Osteocyte (in vitro differentiated cells): ENCODE data around the gene ARHGAP10. TPM values are rescaled to one million over a fixed set of nuclear protein-coding genes. Genes with fewer than 3 reads are reported as not detected.

Experiments
- DNase-seq: peaks from one replicate; pipeline ENCODE4 v3.0.0; 2021; ENCODE audit warnings: mixed read lengths; ENCODE audit not compliant: unreplicated experiment; ENCODE audit errors: extremely low spot score
- H3K27ac Mint-ChIP-seq: one replicate; pipeline ENCODE4 v1.8.0; 2021; ENCODE audit warnings: mild to moderate bottlenecking, mixed read lengths; ENCODE audit not compliant: unreplicated experiment
- H3K27me3 Mint-ChIP-seq: one replicate; pipeline ENCODE4 v1.8.0; 2021; ENCODE audit warnings: mixed read lengths; ENCODE audit not compliant: unreplicated experiment
- H3K36me3 Mint-ChIP-seq: one replicate; pipeline ENCODE4 v1.8.0; 2021; ENCODE audit warnings: mixed read lengths; ENCODE audit not compliant: unreplicated experiment
- H3K4me1 Mint-ChIP-seq: one replicate; pipeline ENCODE4 v1.8.0; 2021; ENCODE audit warnings: mixed read lengths; ENCODE audit not compliant: unreplicated experiment
- H3K4me3 Mint-ChIP-seq: one replicate; pipeline ENCODE4 v1.8.0; 2021; ENCODE audit warnings: mild to moderate bottlenecking, moderate library complexity, mixed read lengths; ENCODE audit not compliant: unreplicated experiment
- H3K9me3 Mint-ChIP-seq: one replicate; pipeline ENCODE4 v1.8.0; 2021; ENCODE audit warnings: mixed read lengths; ENCODE audit not compliant: unreplicated experiment
- CTCF ChIP-seq: fragments of 200-600 bp; sonication (generic); IDR thresholded peaks from 2 replicates; pipeline ENCODE4 v1.5.0; 2021; ENCODE audit warnings: antibody characterized with exemption, mild to moderate bottlenecking, moderate library complexity
- total RNA-seq: library from RNA; stranded (reverse); gene quantifications from 2 replicates; pipeline ENCODE4 v1.2.1, GENCODE V29; 2021

Gene ARHGAP10
- total RNA-seq, 1 donor from 2014 or later, result 121 TPM

GRCh38 chr4:147839200-147839599 lies 107.3 kb downstream of the ARHGAP10 start:
- Mint-ChIP-seq H3K4me1 (peaks cover 80% of the 10 kb centered on the region), H3K4me3 (no peak overlapping the region), H3K9me3 (peaks cover 5% of the 10 kb centered on the region), H3K27me3 (no peaks in the 10 kb centered on the region), H3K36me3 (peaks cover 27% of the 10 kb centered on the region), H3K27ac (peak overlapping the region; percentile 83)
- TF ChIP-seq CTCF, result no peak
- no peak for DNase-seq

GRCh38 chr4:147839663-147840062 lies 107.8 kb downstream of the ARHGAP10 start:
- Mint-ChIP-seq H3K4me3 (no peak overlapping the region), H3K27me3 (no peaks in the 10 kb centered on the region), H3K9me3 (peaks cover 5% of the 10 kb centered on the region), H3K4me1 (peaks cover 79% of the 10 kb centered on the region), H3K27ac (peak overlapping the region; percentile 83), H3K36me3 (peaks cover 27% of the 10 kb centered on the region)
- TF ChIP-seq CTCF, result no peak
- no peak for DNase-seq

- Mint-ChIP-seq H3K27ac (no peak overlapping the region), H3K4me1 (peaks cover 65% of the 10 kb centered on the region), H3K27me3 (no peaks in the 10 kb centered on the region), H3K4me3 (no peak overlapping the region), H3K9me3 (peaks cover 5% of the 10 kb centered on the region), H3K36me3 (peaks cover 25% of the 10 kb centered on the region)
- no peak for DNase-seq
- TF ChIP-seq CTCF, result no peak
Measured at GRCh38 chr4:147840838-147841738, 109.2 kb downstream of the ARHGAP10 start.

- no peak for DNase-seq
- Mint-ChIP-seq H3K4me3 (no peak overlapping the region), H3K9me3 (peaks cover 5% of the 10 kb centered on the region), H3K27me3 (no peaks in the 10 kb centered on the region), H3K4me1 (peaks cover 50% of the 10 kb centered on the region), H3K27ac (no peak overlapping the region), H3K36me3 (peaks cover 26% of the 10 kb centered on the region)
- TF ChIP-seq CTCF, result no peak
Measured at GRCh38 chr4:147842573-147842972, 110.7 kb downstream of the ARHGAP10 start.

- no peak overlapping the region for H3K4me3 Mint-ChIP-seq
- H3K27ac Mint-ChIP-seq, result no peak overlapping the region
- peaks cover 47% of the 10 kb centered on the region for H3K4me1 Mint-ChIP-seq
Measured at GRCh38 chr4:147843162-147843561, 111.3 kb downstream of the ARHGAP10 start.

More at GRCh38 chr4:147843162-147843561, 111.3 kb downstream of the ARHGAP10 start:
- H3K27me3 Mint-ChIP-seq, result no peaks in the 10 kb centered on the region
- peaks cover 5% of the 10 kb centered on the region for H3K9me3 Mint-ChIP-seq
- DNase-seq, result no peak
- no peak for TF ChIP-seq CTCF
- peaks cover 29% of the 10 kb centered on the region for H3K36me3 Mint-ChIP-seq
